Effector memory CD8-positive, alpha-beta T cell (primary cell): Measurements from ENCODE around the gene WDR20.

Source experiments
- ATAC-seq: fragments of 150-1000 bp; cut with Tn5 transposase; replicated peaks from 2 replicates; pipeline ENCODE4 v1.10.0; 2021; ENCODE audit warnings: mild to moderate bottlenecking, moderate library complexity
- DNase-seq, 3 experiments: peaks; one replicate each; pipeline ENCODE4 v3.0.0; 2021
- H3K27ac Mint-ChIP-seq, 2 donors: one replicate each; pipeline ENCODE4 v1.8.0; 2022; ENCODE audit warnings: mild to moderate bottlenecking in 2 of 2, mixed read lengths in 2 of 2, moderate library complexity in 2 of 2
- H3K27me3 Mint-ChIP-seq, 2 donors: one replicate each; pipeline ENCODE4 v1.8.0; 2022; ENCODE audit warnings: mixed read lengths in 2 of 2
- H3K36me3 Mint-ChIP-seq: one replicate; pipeline ENCODE4 v1.8.0; 2022; ENCODE audit warnings: mild to moderate bottlenecking, moderate library complexity, mixed read lengths; ENCODE audit not compliant: insufficient read depth
- H3K4me1 Mint-ChIP-seq, 2 donors: one replicate each; pipeline ENCODE4 v1.8.0; 2022; ENCODE audit warnings: low read depth in 2 of 2, mixed read lengths in 2 of 2
- H3K4me3 Mint-ChIP-seq, 2 donors: one replicate each; pipeline ENCODE4 v1.8.0; 2022; ENCODE audit warnings: mild to moderate bottlenecking in 2 of 2, mixed read lengths in 2 of 2, moderate library complexity in 2 of 2
- H3K9me3 Mint-ChIP-seq, 2 donors: one replicate each; pipeline ENCODE4 v1.8.0; 2022; ENCODE audit warnings: mixed read lengths in 2 of 2

Gene WDR20

DNA sequence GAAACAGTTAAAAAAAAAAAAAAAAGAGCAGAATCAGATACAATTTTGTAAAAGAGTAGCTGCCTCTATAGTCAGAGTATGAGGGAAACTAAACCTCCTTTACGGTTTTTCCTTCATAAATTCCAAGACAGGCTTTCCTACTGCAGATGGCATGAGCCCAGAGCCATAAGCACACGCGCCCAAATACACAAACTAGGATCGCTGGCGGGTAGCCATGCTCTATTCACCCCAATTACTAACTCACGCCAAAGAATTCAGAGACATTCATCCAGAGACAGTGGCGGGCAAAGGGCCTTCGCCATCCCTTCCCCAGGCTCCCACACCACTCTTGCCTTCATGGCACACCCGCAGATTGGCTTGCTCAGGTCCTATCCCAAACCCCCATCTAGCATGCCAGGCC lies 117.0 kb downstream of the WDR20 start:
- Mint-ChIP-seq H3K36me3 (peaks cover 3% of the 10 kb centered on the region), H3K27ac (no peak overlapping the region), H3K4me3 (no peak overlapping the region), H3K27me3 (no peaks in the 10 kb centered on the region), H3K9me3 (no peaks in the 10 kb centered on the region), H3K4me1 (no peaks in the 10 kb centered on the region)
- DNase-seq (no peak), ATAC-seq (no peak)

DNA sequence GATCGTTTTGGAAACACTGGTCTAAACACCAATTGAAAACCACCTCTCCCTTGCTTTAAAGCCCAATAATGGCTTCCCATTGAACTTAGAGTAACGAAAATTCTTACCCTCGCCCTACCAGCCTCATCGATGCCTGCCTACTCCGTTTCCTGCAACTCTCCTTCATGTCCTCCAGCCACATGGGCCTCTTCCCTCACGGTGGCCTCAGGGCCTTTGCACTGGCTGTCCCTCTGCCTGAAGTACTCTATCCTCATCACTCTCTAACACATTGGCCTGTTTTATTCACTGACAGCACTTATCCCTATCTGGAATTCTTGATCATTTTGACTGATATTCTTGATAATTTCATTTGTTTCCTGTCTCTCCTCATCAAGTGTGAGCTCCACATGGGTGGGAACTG lies 118.4 kb downstream of the WDR20 start:
- no peaks in the 10 kb centered on the region for H3K4me1 Mint-ChIP-seq
- no peak overlapping the region for H3K27ac Mint-ChIP-seq
- no peak for DNase-seq
- H3K27me3 Mint-ChIP-seq = no peaks in the 10 kb centered on the region
- no peak overlapping the region for H3K4me3 Mint-ChIP-seq
- peaks cover 3% of the 10 kb centered on the region for H3K36me3 Mint-ChIP-seq
- ATAC-seq = no peak
- no peaks in the 10 kb centered on the region for H3K9me3 Mint-ChIP-seq
